SK-N-MC (cell line): ENCODE measurements around the gene SERPING1.

Experiments used
- EZH2 ChIP-seq: fragments of 200-600 bp; sonication (generic); IDR thresholded peaks from one replicate; pipeline ENCODE4 v1.6.1; 2017; ENCODE audit warnings: antibody characterized with exemption
- FOXP2 ChIP-seq: optimal IDR thresholded peaks from 2 replicates; pipeline ENCODE3; 2011; ENCODE audit warnings: mild to moderate bottlenecking, moderate library complexity; ENCODE audit not compliant: insufficient read depth; ENCODE audit errors: extremely low read length, control extremely low read depth
- POLR2AphosphoS5 ChIP-seq: IDR thresholded peaks from 2 replicates; pipeline ENCODE4 v1.6.1; 2012; ENCODE audit warnings: mild to moderate bottlenecking, low read depth, low read length, borderline replicate concordance

DNA sequence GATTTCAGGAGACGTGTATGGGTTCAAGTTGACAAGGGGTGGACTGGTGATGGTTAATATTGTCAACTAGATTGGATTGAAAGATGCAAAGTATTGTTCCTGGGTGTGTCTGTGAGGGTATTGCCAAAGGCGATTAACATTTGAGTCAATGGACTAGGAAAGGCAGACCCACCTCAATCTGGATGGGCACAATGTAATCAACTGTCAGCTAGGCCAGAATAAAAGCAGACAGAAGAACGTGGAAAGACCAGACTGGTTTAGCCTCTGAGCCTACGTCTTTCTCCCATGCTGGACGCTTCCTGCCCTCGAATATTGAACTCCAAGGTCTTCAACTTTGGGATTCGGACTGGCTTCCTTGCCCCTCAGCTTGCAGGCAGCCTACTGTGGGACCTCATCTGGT, 53.9 kb downstream of the SERPING1 start:
- TF ChIP-seq EZH2 (no peak), POLR2AphosphoS5 (no peak), FOXP2 (no peak)
